Activated gamma-delta T cell treated with anti-CD3 and anti-CD28 coated beads, Interleukin-2, amount 50 U/mL, for 16 hours (primary cell): Measurements from ENCODE around the gene ARPC1B.
"Not testable (repeated sequence)": the region's sequence is repeated elsewhere in the genome, so short reads cannot be mapped to it uniquely, and the experiment has no call there.

Experiments used
- DNase-seq: peaks from one replicate; pipeline ENCODE4 v3.0.0-alpha.2; 2020; ENCODE audit warnings: low read depth

The ARPC1B gene

GRCh38 chr7:99409806-99410205 lies 35.3 kb downstream of the ARPC1B start:
- DNase-seq = no peak

DNA sequence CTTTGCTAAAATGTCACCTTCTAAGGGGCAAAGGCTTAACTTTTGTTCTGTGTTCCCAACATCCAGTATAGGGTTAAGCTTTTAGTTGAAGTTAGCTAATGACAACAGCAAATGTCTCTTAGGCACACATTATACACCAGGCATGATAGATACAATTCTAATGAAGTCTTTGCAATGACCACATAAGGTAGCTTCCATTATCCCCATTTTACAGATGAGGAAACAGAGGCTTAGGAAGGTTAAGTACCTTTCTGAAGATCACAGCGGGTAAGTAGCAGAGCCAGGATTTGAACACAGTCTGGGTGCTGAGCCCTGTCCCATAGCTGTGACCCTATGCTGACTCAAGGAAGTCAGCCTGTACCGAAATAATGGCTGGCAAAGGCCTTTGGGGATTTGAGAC lies 36.1 kb downstream of the ARPC1B start:
- no peak for DNase-seq

DNA sequence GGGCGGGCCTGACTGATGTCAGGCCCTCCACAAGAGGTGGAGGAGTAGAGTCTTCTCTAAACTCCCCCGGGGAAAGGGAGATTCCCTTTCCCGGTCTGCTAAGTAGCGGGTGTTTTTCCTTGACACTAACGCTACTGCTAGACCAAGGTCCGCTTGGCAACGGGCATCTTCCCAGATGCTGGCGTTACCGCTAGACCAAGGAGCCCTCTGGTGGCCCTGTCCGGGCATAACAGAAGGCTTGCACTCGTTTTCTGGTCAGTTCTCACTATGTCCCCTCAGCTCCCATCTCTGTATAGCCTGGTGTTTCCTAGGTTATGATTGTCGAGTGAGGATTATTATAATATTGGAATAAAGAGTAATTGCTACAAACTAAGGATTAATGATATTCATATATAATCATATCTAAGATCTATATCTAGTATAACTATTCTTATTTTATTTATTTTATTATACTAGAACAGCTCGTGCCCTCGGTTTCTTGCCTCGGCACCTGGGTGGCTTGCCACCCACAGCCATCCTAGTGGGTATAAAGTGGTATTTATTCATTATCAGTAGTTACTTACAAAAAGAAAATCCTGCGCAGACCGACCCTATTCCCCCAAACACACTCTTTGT lies 41.1 kb downstream of the ARPC1B start:
- not testable (repeated sequence) for DNase-seq

GRCh38 chr7:99418260-99418659 lies 43.7 kb downstream of the ARPC1B start:
- no peak for DNase-seq

DNA sequence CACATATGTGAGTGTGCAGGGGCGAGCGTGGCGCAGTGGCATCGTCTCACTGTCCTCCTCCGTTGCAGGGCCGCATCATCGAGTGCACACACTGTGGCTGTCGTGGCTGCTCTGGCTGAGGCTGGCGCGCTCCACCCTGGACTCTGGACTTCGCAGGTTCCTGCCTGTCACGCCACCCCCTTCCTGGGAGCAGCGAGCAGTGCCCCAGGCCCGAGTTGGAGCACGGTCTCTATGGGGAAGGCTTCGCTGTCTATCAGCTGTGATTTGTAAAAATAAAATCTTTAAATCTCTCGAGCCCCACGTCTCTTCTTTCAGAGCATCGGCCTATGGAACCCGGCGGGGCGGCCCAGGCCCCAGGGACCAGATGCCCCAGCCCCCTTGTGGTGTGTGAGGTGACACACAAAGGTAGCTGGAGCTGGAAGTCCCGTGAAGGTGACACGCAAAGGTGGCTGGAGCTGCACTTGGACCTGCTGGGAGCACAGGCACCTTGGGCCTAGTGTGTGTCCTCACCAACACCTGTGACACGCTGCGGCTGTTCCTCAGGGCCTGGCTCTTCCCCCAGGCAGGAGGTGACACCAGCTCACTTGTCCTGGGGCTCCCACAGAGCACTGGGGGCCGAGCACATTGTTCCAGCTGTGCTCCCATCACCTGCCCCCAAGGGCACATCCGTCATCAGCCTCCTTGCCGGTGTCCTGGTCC lies 44.9 kb downstream of the ARPC1B start:
- no peak for DNase-seq

- DNase-seq = no peak
Observed at GRCh38 chr7:99420213-99420612, 45.7 kb downstream of the ARPC1B start.

GRCh38 chr7:99420986-99421385 lies 46.5 kb downstream of the ARPC1B start:
- DNase-seq = no peak

DNA sequence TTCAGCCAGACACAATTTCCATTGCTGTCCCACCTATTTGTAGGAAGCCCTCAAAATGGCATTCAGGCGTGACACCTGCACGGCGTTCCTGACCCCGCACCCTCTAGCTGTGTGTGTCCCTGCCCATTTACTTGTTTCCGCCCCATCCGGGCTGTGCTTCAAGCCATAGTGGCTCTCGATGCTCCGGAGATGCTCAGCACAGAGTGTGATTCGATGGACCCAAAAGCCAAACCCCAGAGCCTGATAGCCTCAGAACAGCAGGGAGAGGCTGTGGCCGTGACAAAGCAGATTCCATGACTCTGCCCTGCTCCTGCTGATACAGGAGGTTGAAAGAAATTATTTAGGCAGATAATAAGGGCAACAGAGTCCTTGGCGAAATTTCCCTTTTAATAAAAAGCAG lies 47.7 kb downstream of the ARPC1B start:
- DNase-seq = no peak

- no peak for DNase-seq
Observed at GRCh38 chr7:99422625-99423024, 48.1 kb downstream of the ARPC1B start.

GRCh38 chr7:99424932-99425730 lies 50.6 kb downstream of the ARPC1B start:
- DNase-seq = no peak

DNA sequence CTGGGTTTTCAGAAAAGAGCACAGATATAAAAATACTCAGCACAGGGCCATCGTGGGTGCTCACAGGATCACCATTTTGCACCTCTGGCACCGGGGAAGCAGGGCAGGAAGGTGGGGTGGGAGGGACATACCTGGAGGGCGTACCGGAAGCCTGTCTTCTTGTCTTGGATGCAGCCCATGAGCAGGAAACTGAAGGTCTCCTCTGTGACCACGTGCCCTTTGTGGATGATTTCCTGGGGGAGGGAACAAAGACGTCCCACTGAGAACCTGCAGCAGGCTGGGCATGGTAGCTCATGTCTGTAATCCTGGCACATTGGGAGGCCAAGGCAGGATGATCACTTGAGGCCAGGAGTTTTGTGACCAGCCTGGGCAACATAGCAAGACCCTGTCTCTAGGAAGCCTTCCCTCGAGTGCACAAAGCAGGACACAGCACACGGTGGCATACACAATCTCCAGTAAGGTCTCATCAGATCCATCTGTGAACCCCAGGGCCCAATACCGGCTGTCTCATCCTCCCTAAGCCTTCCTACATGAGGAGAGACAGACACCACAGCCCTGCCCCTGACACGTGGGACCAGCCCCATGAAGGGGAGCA lies 54.5 kb downstream of the ARPC1B start:
- no peak for DNase-seq

- no peak for DNase-seq
Observed at GRCh38 chr7:99429756-99430155, 55.2 kb downstream of the ARPC1B start.

- DNase-seq = not testable (repeated sequence)
Observed at GRCh38 chr7:99431756-99432540, 57.4 kb downstream of the ARPC1B start.

- no peak for DNase-seq
Observed at GRCh38 chr7:99433158-99433557, 58.6 kb downstream of the ARPC1B start.

DNA sequence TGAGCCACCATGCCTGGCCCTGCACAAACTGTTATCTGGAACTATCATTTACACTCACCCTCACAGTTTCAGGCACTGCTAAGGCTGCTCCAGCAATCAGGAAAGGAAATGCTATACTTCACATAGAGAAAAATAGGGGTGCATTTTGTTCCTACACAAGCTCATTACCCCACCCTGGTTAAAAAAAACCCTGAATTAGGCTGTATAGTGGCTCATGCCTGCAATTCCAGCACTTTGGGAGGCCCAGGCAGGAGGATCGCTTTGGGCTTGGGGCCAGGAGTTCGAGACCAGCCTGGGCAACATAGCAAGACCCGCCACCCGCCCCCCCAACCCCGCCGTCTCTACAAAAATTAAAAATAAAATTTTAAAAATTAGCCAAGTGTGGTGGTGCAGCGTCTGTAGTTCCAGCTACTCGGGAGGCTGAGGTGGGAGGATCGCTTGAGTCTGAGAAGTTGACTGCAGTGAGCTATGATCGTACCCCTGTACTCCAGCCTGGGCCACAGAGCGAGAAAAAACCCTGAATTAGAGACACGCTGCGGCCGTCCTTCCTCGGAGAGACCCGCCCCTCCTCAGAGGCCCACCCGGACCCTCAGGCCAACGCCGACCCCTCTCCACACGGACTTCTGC lies 63.5 kb downstream of the ARPC1B start:
- no peak for DNase-seq

DNA sequence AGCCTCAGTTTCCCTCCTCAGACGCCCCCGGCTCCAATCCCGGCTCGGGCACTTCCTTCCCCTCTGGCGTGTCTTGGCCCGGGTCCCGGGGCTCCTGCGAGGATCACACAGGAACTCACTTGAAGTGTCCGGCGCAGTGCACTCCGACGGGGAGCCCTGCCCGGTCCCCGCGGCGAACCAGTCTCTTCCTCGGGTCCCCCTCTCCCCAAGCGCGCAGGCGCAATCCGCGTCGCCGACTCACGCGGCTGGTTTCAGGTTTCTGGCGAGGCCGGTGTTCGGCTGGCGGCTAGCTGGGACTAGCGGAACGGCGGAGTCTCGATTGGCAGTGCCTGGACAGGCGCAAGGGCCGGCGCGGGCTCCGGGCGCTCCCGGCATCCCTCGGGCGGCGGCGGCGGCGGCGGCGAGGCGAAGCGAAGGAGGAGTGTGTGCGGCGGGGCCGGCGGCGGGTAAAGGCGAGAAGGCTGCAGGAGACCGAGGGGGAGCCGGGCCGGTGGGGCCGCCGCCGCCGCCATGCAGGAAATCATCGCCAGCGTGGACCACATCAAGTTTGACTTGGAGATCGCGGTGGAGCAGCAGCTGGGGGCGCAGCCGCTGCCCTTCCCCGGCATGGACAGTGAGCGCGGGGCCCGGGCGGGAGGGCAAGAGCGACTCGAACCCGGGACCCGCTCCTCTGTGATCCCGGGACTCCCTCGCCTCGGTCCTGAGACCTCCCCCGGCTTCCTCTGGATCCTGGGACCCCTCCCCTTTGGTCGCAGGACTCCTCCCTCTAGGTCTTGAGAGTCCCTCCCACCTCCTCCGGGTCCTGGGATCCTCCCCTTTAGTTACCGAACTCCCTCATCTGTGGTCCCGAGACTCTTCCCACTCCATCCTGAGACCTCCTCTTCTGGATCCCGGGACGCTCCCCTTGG lies 64.3 kb downstream of the ARPC1B start, which contains the start of the genes CPSF4 and PTCD1:
Gene CPSF4 (plus strand): TSS at position 371 of the 908 bp plus-strand sequence. CDS start 140 bp downstream, at position 511.
Gene PTCD1 (minus strand): TSS at position 226 of the 908 bp plus-strand sequence. CDS start 3,556 bp downstream, outside the sequence.
- peak; percentile 85 for DNase-seq

DNA sequence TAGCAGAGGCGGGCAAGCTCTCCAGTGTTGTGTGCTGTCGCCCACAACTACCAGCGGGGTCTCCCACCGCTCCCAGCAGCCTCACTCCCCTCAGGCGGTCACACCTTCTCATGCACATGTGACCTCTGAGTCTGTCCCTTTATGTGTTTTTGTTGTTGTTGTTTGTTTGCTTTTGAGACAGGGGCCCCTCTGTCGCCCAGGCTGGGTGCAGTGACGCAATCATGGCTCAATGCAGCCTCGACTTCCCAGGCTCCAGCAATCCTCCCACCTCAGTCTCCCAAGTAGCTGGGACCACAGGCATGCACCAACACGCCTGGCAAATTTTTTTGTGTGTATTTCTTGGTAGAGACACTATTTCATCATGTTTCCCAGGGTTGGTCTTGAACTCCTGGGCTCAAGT lies 65.7 kb downstream of the ARPC1B start:
- no peak for DNase-seq
